DOHH2 (cell line): ENCODE data around the gene UBXN2A.
A peak's percentile ranks its signal among the peaks of the same experiment; 100 is the strongest.

ENCODE experiments used
- H3F3A ChIP-seq: fragments of 200-600 bp; sonication (generic), shearing (Covaris generic); 2 replicates; pipeline ENCODE4 v1.6.0; 2016; ENCODE audit warnings: antibody characterized with exemption, mild to moderate bottlenecking; ENCODE audit not compliant: control insufficient read depth, insufficient read depth
- H3K27ac ChIP-seq: fragments of 200-600 bp; sonication (generic); 2 replicates; pipeline ENCODE4 v1.5.1; 2014; ENCODE audit warnings: low read depth, mild to moderate bottlenecking, low read length, moderate library complexity
- H3K27me3 ChIP-seq: fragments of 200-600 bp; sonication (generic); 2 replicates; pipeline ENCODE4 v1.6.1; 2014; ENCODE audit warnings: mild to moderate bottlenecking, low read length, mixed read lengths; ENCODE audit not compliant: control insufficient read depth
- H3K36me3 ChIP-seq: fragments of 200-600 bp; sonication (generic); 2 replicates; pipeline ENCODE4 v1.6.1; 2014; ENCODE audit warnings: mild to moderate bottlenecking, low read length, moderate library complexity, mixed read lengths; ENCODE audit not compliant: control insufficient read depth
- H3K4me1 ChIP-seq: fragments of 200-600 bp; sonication (generic); 2 replicates; pipeline ENCODE4 v1.6.1; 2014; ENCODE audit warnings: mild to moderate bottlenecking, low read length, mixed read lengths; ENCODE audit not compliant: control insufficient read depth
- H3K4me2 ChIP-seq: fragments of 200-600 bp; sonication (generic); 2 replicates; pipeline ENCODE4 v1.6.0; 2014; ENCODE audit warnings: mild to moderate bottlenecking, low read length, moderate library complexity
- H3K4me3 ChIP-seq: fragments of 200-600 bp; sonication (generic); 2 replicates; pipeline ENCODE4 v1.5.1; 2014; ENCODE audit warnings: mild to moderate bottlenecking, low read length, mixed read lengths
- H3K79me2 ChIP-seq: fragments of 200-600 bp; sonication (generic); 2 replicates; pipeline ENCODE4 v1.6.1; 2014; ENCODE audit warnings: mild to moderate bottlenecking, low read length, mixed read lengths; ENCODE audit not compliant: control insufficient read depth
- H3K9me2 ChIP-seq: fragments of 200-600 bp; sonication (generic); replicated peaks from 2 replicates; pipeline ENCODE4 v1.6.1; 2014; ENCODE audit warnings: mild to moderate bottlenecking, low read length, mixed read lengths; ENCODE audit not compliant: control insufficient read depth
- H3K9me3 ChIP-seq: fragments of 200-600 bp; sonication (generic); 2 replicates; pipeline ENCODE4 v1.6.1; 2014; ENCODE audit warnings: antibody characterized with exemption, low read length, mixed read lengths; ENCODE audit not compliant: control insufficient read depth, insufficient read depth
- H4K20me1 ChIP-seq: fragments of 200-600 bp; sonication (generic); 2 replicates; pipeline ENCODE4 v1.6.0; 2014; ENCODE audit warnings: low read depth, mild to moderate bottlenecking, antibody characterized with exemption, low read length, moderate library complexity; ENCODE audit not compliant: control insufficient read depth, insufficient read depth
- EZH2phosphoT487 ChIP-seq: fragments of 200-600 bp; sonication (generic); IDR thresholded peaks from 2 replicates; pipeline ENCODE4 v1.6.1; 2017; ENCODE audit warnings: borderline replicate concordance, mild to moderate bottlenecking, antibody characterized with exemption, low read length, moderate library complexity, mixed read lengths
- TF ChIP-seq, protein P1 (sequence below): fragments of 200-600 bp; sonication (generic); IDR thresholded peaks from one replicate; pipeline ENCODE4 v1.5.1; 2014; ENCODE audit warnings: antibody characterized with exemption, mild to moderate bottlenecking, low read depth, low read length; ENCODE audit not compliant: poor library complexity, severe bottlenecking

The UBXN2A gene

DNA sequence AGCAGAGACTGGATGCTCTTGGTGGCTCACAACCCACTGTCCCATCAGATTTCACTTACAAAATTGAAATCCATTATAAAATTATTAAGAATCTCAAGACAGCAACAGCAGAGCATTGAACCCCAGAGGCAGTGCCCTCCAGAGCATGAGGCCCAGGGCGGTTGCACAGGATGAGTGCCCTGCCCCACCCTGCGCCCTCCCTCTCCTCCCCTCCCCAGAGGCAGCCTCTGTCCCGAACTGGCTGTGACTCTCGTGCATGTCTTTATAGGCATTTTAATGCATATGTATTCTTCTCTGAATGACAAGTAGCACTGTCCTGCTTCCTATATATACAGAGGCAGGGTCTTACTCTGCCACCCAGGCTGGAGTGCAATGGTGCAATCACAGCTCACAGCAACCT lies 80.0 kb downstream of the UBXN2A start:
- no peaks in the 10 kb centered on the region for H3K9me3 ChIP-seq
- no peak for TF ChIP-seq EZH2phosphoT487
- TF ChIP-seq, protein P1, sequence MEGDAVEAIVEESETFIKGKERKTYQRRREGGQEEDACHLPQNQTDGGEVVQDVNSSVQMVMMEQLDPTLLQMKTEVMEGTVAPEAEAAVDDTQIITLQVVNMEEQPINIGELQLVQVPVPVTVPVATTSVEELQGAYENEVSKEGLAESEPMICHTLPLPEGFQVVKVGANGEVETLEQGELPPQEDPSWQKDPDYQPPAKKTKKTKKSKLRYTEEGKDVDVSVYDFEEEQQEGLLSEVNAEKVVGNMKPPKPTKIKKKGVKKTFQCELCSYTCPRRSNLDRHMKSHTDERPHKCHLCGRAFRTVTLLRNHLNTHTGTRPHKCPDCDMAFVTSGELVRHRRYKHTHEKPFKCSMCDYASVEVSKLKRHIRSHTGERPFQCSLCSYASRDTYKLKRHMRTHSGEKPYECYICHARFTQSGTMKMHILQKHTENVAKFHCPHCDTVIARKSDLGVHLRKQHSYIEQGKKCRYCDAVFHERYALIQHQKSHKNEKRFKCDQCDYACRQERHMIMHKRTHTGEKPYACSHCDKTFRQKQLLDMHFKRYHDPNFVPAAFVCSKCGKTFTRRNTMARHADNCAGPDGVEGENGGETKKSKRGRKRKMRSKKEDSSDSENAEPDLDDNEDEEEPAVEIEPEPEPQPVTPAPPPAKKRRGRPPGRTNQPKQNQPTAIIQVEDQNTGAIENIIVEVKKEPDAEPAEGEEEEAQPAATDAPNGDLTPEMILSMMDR, result no peak
- H3K9me2 ChIP-seq, result no peaks in the 10 kb centered on the region
- H3F3A ChIP-seq, result no peaks in the 10 kb centered on the region
- H3K4me3 ChIP-seq, result no peak overlapping the region
- H3K79me2 ChIP-seq, result no peaks in the 10 kb centered on the region
- no peaks in the 10 kb centered on the region for H3K4me1 ChIP-seq
- H3K27me3 ChIP-seq, result no peaks in the 10 kb centered on the region
- no peaks in the 10 kb centered on the region for H4K20me1 ChIP-seq
- no peak overlapping the region for H3K4me2 ChIP-seq
- H3K27ac ChIP-seq, result no peak overlapping the region
- no peaks in the 10 kb centered on the region for H3K36me3 ChIP-seq

DNA sequence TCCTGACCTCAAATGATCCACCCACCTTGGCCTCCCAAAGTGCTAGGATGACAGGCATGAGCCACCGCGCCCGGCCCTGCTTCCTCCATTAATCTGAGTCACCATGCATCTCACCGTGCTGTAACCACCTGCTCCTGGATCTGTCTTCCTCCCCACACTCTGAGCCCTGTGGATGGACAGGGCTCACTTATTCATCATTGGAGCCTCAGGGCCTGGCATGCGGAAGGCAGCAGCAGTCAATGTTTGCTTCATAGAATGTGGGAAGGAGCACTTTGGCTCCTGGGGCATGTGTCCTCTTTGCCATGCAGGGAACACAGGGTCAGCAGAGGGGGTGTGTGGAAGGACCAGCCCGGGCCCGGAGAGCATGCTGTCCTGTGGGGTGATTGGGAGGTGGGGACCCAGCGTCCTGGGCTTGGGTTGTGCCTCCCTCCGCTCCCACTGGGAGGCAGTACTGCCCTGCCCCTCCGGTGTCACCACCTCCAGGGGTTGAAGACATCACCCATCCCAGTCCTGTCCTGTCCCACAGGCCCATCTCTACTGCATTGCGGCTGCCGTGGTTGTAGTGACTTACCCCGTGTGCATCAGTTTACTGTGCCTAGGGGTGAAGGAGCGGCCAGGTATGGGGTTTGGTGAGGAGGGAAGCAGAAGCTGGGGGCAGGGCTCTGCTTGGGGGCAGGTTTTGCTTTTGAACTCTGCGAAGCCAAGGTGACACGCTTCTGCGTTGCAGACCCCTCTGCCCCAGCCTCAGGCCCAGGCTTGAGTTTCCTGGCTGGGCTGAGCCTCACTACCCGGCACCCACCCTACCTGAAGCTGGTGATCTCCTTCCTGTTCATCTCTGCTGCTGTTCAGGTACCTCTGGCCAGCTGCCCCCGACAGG lies 81.1 kb downstream of the UBXN2A start:
- Histone ChIP-seq H3K9me3 (no peaks in the 10 kb centered on the region), H3K4me2 (no peak overlapping the region), H3K27ac (no peak overlapping the region), H3K4me3 (no peak overlapping the region), H3K4me1 (no peaks in the 10 kb centered on the region), H3K27me3 (no peaks in the 10 kb centered on the region), H4K20me1 (no peaks in the 10 kb centered on the region), H3F3A (no peaks in the 10 kb centered on the region), H3K79me2 (no peaks in the 10 kb centered on the region), H3K9me2 (no peaks in the 10 kb centered on the region), H3K36me3 (peaks cover under 1% of the 10 kb centered on the region; the same call in 1 of the 2 replicates)
- TF ChIP-seq EZH2phosphoT487, result no peak
- TF ChIP-seq, protein P1, result peak; percentile 45

DNA sequence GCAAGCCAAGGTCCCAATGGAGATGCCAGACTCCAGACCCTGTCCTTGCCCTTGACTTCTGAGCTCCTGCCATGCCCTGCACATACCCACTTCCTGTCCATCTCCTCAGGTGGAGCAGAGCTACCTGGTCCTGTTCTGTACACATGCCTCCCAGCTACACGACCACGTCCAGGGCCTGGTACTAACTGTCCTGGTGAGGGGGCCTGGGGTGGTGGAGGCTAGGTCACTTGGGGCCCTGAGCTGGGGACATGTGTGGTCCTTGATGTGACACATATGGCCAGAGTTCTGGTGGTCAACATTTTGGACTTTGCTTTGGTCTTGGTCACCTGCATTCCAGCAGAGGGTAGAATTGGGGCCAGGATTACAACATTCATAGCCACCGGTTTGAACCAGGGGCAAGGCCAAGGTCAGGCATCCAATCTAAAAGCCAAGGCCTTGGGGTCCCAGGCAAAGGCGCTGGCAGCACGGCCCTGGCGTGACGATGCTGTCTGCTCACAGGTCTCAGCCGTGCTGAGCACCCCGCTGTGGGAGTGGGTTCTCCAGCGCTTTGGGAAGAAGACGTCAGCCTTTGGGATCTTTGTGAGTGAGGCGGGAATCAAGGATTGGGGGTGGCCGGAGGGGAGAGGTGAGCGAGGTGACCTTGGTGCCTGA lies 82.2 kb downstream of the UBXN2A start:
- Histone ChIP-seq H4K20me1 (no peaks in the 10 kb centered on the region), H3K36me3 (peaks cover 5% of the 10 kb centered on the region; the same call in 1 of the 2 replicates), H3F3A (no peaks in the 10 kb centered on the region), H3K9me2 (no peaks in the 10 kb centered on the region), H3K4me2 (no peak overlapping the region), H3K4me3 (no peak overlapping the region), H3K27me3 (no peaks in the 10 kb centered on the region), H3K27ac (no peak overlapping the region), H3K9me3 (no peaks in the 10 kb centered on the region), H3K79me2 (no peaks in the 10 kb centered on the region), H3K4me1 (no peaks in the 10 kb centered on the region)
- TF ChIP-seq EZH2phosphoT487, result no peak
- TF ChIP-seq, protein P1, result no peak
